ENCODE results near the gene ALK.

Gene ALK

DNA sequence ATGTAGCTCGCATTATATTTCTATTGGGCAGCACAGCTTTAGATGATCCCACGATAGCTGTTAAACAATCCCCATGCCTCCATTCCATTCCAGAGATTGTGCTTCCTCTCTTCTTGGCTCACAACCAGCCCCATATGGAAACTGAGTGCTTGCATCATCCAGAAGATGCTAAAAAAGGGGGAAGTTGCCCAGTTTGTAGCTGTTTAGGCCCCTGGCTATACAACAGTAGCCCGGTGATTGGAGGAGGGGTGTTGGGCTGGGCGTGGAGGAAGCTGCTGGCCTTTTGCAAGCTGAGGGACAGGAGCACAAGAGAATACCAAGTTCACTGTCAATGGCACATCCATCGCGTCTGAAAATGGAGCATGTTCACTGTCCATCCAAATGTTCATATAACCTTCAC lies 360.2 kb downstream of the ALK start:
- H3K9ac ChIP-seq (ENCODE audit: low read depth, low read length): no peak overlapping the region
- no peaks in the 10 kb centered on the region for H3K4me1 ChIP-seq (ENCODE audit: insufficient read depth, low read length)
- H3K36me3 ChIP-seq (ENCODE audit: insufficient read depth, low read length): no peaks in the 10 kb centered on the region
- no peaks in the 10 kb centered on the region for H3K9me3 ChIP-seq (ENCODE audit: control insufficient read depth, insufficient read depth, low read length)

DNA sequence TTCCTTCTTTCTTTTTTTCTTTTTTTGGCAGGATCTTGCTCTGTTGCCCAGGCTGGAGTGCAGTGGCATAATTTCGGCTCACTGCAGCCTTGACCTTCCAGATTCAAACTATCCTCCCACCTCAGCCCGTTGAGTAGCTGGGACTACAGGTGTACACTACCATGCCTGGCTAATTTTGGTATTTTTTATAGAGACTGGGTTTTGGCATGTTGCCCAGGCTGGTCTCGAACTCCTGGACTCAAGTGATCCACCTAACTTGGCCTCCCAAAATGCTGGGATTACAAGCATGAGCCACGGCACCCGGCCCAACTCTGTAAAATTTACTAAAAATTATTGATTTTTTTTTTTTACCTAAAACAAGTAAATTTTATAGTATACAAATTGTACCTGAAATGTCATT lies 360.8 kb downstream of the ALK start:
- no peaks in the 10 kb centered on the region for H3K9me3 ChIP-seq (ENCODE audit: control insufficient read depth, insufficient read depth, low read length)

GRCh38 chr2:29560030-29560429 lies 361.4 kb downstream of the ALK start:
- no peaks in the 10 kb centered on the region for H3K36me3 ChIP-seq (ENCODE audit: insufficient read depth, low read length)
- H3K9ac ChIP-seq (ENCODE audit: low read depth, low read length): no peak overlapping the region
- H3K4me1 ChIP-seq (ENCODE audit: insufficient read depth, low read length): no peaks in the 10 kb centered on the region
- no peaks in the 10 kb centered on the region for H3K9me3 ChIP-seq (ENCODE audit: control insufficient read depth, insufficient read depth, low read length)

More for the DNA sequence above, 360.8 kb downstream of the ALK start:
- Histone ChIP-seq H3K9ac (ENCODE audit: low read depth, low read length) (no peak overlapping the region), H3K36me3 (ENCODE audit: insufficient read depth, low read length) (no peaks in the 10 kb centered on the region), H3K4me1 (ENCODE audit: insufficient read depth, low read length) (no peaks in the 10 kb centered on the region)

DNA sequence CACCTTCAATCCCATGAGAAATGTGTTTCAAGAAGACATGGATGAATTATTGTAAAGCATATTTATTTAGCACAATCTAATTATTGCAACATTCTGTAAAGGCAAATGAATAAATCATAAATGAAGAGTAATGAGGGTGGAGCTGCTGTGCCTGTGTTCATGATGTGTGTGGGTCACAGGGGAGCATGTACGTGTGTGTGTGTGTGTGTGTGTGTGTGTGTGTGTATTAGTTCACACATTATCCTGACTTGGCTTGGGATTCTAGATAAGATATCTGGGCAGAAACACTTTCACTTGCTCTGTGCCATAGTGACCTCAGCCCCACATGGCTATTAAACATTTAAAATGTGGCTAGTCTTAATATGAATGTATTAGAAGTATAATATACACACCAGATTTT lies 361.8 kb downstream of the ALK start:
- H3K36me3 ChIP-seq (ENCODE audit: insufficient read depth, low read length): no peaks in the 10 kb centered on the region
- peaks cover 1% of the 10 kb centered on the region for H3K4me1 ChIP-seq (ENCODE audit: insufficient read depth, low read length)
- H3K9me3 ChIP-seq (ENCODE audit: control insufficient read depth, insufficient read depth, low read length): no peaks in the 10 kb centered on the region
- H3K9ac ChIP-seq (ENCODE audit: low read depth, low read length): no peak overlapping the region

DNA sequence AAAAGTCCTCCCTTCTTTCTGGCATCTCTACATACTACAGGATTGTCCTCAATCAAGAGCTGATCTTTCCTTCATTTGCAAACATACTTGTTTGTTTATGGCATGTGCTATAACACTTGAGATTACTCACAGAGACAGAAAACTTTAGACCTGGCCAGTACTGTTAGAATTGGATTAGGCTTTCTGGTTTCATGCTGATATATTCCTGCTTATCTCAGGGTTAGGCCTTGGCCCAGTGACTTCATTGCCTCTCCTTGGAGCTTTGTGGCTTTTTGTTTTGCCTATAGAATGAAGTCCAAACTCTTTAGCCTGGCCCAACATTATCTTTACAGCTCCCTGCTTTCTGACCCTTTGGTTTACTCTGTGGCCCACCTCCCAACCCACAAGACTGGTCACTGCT lies 363.3 kb downstream of the ALK start:
- Histone ChIP-seq H3K9ac (ENCODE audit: low read depth, low read length) (no peak overlapping the region), H3K9me3 (ENCODE audit: control insufficient read depth, insufficient read depth, low read length) (no peaks in the 10 kb centered on the region), H3K36me3 (ENCODE audit: insufficient read depth, low read length) (no peaks in the 10 kb centered on the region), H3K4me1 (ENCODE audit: insufficient read depth, low read length) (peaks cover 11% of the 10 kb centered on the region)

DNA sequence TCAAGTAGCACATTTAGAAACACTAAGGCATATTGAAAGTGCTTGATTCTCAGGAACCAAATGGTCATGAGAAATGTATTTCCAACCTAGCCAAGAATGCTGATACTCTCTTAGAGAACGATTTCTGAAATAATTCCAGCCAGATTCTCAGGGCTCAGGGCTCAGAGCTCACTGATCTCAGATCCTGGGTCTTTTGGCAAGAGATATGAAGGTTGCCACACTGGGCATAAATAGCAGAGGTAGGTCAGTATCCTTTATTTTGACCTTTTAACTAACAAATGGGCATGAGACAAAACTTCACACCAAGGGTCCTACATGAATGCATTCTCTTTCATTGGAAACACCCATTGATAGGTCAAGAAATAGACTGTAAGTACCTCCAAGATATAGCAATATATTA lies 364.1 kb downstream of the ALK start:
- no peaks in the 10 kb centered on the region for H3K9me3 ChIP-seq (ENCODE audit: control insufficient read depth, insufficient read depth, low read length)
- no peaks in the 10 kb centered on the region for H3K36me3 ChIP-seq (ENCODE audit: insufficient read depth, low read length)
- peaks cover 11% of the 10 kb centered on the region for H3K4me1 ChIP-seq (ENCODE audit: insufficient read depth, low read length)
- no peak overlapping the region for H3K9ac ChIP-seq (ENCODE audit: low read depth, low read length)

- H3K9ac ChIP-seq (ENCODE audit: low read depth, low read length): no peak overlapping the region
- no peaks in the 10 kb centered on the region for H3K36me3 ChIP-seq (ENCODE audit: insufficient read depth, low read length)
- no peaks in the 10 kb centered on the region for H3K9me3 ChIP-seq (ENCODE audit: control insufficient read depth, insufficient read depth, low read length)
- H3K4me1 ChIP-seq (ENCODE audit: insufficient read depth, low read length): peaks cover 4% of the 10 kb centered on the region; the same call in 1 of the 2 replicates
Measured at GRCh38 chr2:29549069-29549380, 372.4 kb downstream of the ALK start.

DNA sequence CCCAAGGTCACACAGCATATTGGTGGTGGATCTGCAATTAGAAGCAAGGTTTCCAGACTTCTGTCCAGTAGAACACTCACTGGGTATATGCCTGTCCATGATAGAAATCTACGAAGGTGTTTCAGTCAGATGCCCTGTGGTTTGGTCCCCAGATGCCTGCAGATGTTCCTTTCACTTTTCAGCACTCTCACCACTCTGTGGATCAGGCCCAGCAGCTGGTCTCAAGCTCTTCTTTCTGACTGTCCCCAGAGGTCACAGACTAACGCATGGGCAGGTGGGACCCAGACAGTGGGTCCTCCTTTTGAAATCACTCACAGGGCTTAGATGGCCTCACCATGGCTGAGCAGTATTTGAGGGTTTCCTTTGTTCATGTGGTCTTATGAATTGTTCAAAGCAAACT lies 376.5 kb downstream of the ALK start:
- Histone ChIP-seq H3K36me3 (ENCODE audit: insufficient read depth, low read length) (no peaks in the 10 kb centered on the region), H3K9me3 (ENCODE audit: control insufficient read depth, insufficient read depth, low read length) (no peaks in the 10 kb centered on the region), H3K4me1 (ENCODE audit: insufficient read depth, low read length) (no peaks in the 10 kb centered on the region), H3K9ac (ENCODE audit: low read depth, low read length) (no peak overlapping the region)

DNA sequence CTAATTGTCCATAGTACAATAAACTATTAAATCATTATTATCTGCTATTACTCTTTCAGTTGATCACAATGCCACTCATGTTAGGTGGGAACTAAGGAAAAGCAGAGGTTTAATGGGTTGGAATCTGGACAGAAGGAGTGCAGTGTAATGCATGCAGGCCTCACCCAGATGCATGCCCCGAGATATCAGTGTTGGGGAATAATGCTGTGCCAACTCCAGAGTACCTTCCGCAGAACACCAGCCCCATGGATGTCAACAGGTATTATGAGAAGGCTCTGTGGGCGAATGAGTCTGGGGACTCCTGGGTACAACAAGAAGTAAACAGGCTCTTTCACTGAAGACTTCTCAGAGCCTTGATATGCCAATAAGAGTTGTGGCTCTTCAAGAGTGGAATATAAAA lies 377.4 kb downstream of the ALK start:
- Histone ChIP-seq H3K9me3 (ENCODE audit: control insufficient read depth, insufficient read depth, low read length) (no peaks in the 10 kb centered on the region), H3K4me1 (ENCODE audit: insufficient read depth, low read length) (no peaks in the 10 kb centered on the region), H3K9ac (ENCODE audit: low read depth, low read length) (no peak overlapping the region), H3K36me3 (ENCODE audit: insufficient read depth, low read length) (no peaks in the 10 kb centered on the region)

DNA sequence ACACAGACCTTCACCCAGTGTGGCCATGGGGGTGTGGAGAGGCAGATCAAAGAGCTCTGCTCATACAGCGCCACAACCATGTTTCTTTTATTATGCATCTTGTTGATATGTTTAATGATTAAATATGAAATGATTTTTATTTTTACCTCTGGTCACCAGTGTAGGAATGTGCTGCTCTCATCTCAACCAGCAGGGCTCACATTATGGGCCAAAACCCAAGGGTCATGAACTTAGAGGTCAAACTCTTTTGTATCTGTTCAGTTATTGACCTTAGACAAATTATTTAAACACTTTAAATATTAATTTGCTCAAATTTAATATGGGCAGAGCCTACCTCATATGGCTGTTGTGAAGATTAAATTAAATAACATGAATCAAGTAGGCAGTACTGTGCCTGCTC lies 386.2 kb downstream of the ALK start:
- H3K9me3 ChIP-seq (ENCODE audit: control insufficient read depth, insufficient read depth, low read length): no peaks in the 10 kb centered on the region
- no peak overlapping the region for H3K9ac ChIP-seq (ENCODE audit: low read depth, low read length)
- H3K4me1 ChIP-seq (ENCODE audit: insufficient read depth, low read length): no peaks in the 10 kb centered on the region
- H3K36me3 ChIP-seq (ENCODE audit: insufficient read depth, low read length): no peaks in the 10 kb centered on the region

- Histone ChIP-seq H3K9me3 (ENCODE audit: control insufficient read depth, insufficient read depth, low read length) (no peaks in the 10 kb centered on the region), H3K4me1 (ENCODE audit: insufficient read depth, low read length) (no peaks in the 10 kb centered on the region)
Measured at GRCh38 chr2:29532436-29532835, 388.9 kb downstream of the ALK start.

DNA sequence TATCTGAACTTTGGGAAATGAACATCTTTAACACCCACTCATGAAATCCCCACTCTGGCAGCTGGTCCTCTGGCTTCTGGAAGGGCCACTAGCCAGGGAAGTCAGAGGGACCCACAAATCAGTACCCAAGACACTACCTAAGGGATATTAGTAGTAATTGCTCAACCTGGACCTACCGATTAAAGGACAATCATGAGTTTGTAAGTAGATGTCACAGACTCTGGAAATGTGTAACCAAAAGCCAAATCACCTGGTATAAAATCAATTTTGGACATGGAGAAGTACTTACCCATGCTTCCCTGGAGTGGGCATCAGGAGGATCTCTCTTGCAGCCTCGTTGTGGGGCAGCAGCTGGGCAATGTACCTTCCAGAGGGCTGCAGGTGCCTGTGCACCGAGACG lies 389.8 kb downstream of the ALK start:
- Histone ChIP-seq H3K9ac (ENCODE audit: low read depth, low read length) (no peak overlapping the region), H3K36me3 (ENCODE audit: insufficient read depth, low read length) (no peaks in the 10 kb centered on the region), H3K4me1 (ENCODE audit: insufficient read depth, low read length) (no peaks in the 10 kb centered on the region), H3K9me3 (ENCODE audit: control insufficient read depth, insufficient read depth, low read length) (no peaks in the 10 kb centered on the region)

More at GRCh38 chr2:29532436-29532835, 388.9 kb downstream of the ALK start:
- H3K36me3 ChIP-seq (ENCODE audit: insufficient read depth, low read length): no peaks in the 10 kb centered on the region
- H3K9ac ChIP-seq (ENCODE audit: low read depth, low read length): no peak overlapping the region

- H3K36me3 ChIP-seq (ENCODE audit: insufficient read depth, low read length): no peaks in the 10 kb centered on the region
- no peak overlapping the region for H3K9ac ChIP-seq (ENCODE audit: low read depth, low read length)
- no peaks in the 10 kb centered on the region for H3K9me3 ChIP-seq (ENCODE audit: control insufficient read depth, insufficient read depth, low read length)
- no peaks in the 10 kb centered on the region for H3K4me1 ChIP-seq (ENCODE audit: insufficient read depth, low read length)
Measured at GRCh38 chr2:29530281-29530680, 391.1 kb downstream of the ALK start.

GRCh38 chr2:29528891-29529520 lies 392.4 kb downstream of the ALK start:
- H3K36me3 ChIP-seq (ENCODE audit: insufficient read depth, low read length): no peaks in the 10 kb centered on the region
- no peaks in the 10 kb centered on the region for H3K9me3 ChIP-seq (ENCODE audit: control insufficient read depth, insufficient read depth, low read length)
- H3K9ac ChIP-seq (ENCODE audit: low read depth, low read length): no peak overlapping the region
- H3K4me1 ChIP-seq (ENCODE audit: insufficient read depth, low read length): no peaks in the 10 kb centered on the region

- Histone ChIP-seq H3K9me3 (ENCODE audit: control insufficient read depth, insufficient read depth, low read length) (no peaks in the 10 kb centered on the region), H3K36me3 (ENCODE audit: insufficient read depth, low read length) (no peaks in the 10 kb centered on the region), H3K4me1 (ENCODE audit: insufficient read depth, low read length) (no peaks in the 10 kb centered on the region), H3K9ac (ENCODE audit: low read depth, low read length) (no peak overlapping the region)
Measured at GRCh38 chr2:29528371-29528770, 393.0 kb downstream of the ALK start.

GRCh38 chr2:29527947-29528346 lies 393.4 kb downstream of the ALK start:
- H3K36me3 ChIP-seq (ENCODE audit: insufficient read depth, low read length): no peaks in the 10 kb centered on the region
- 0 out of 2 replicates have a peak, but pooled peaks cover under 1% of the 10 kb centered on the region for H3K4me1 ChIP-seq (ENCODE audit: insufficient read depth, low read length)
- no peak overlapping the region for H3K9ac ChIP-seq (ENCODE audit: low read depth, low read length)

More at GRCh38 chr2:29527947-29528346, 393.4 kb downstream of the ALK start:
- no peaks in the 10 kb centered on the region for H3K9me3 ChIP-seq (ENCODE audit: control insufficient read depth, insufficient read depth, low read length)
